AG09319 (cell line): ENCODE measurements around the gene AGAP2.

Experiments
- DNase-seq: peaks from one replicate; pipeline ENCODE4 v3.0.0-alpha.2; 2010; ENCODE audit warnings: low read depth; ENCODE audit errors: extremely low read depth
- TF ChIP-seq, protein P1 (sequence below): IDR thresholded peaks from 2 replicates; pipeline ENCODE4 v1.5.1; 2011; ENCODE audit warnings: low read depth, mild to moderate bottlenecking, inconsistent platforms, low read length, moderate library complexity

Gene AGAP2

DNA sequence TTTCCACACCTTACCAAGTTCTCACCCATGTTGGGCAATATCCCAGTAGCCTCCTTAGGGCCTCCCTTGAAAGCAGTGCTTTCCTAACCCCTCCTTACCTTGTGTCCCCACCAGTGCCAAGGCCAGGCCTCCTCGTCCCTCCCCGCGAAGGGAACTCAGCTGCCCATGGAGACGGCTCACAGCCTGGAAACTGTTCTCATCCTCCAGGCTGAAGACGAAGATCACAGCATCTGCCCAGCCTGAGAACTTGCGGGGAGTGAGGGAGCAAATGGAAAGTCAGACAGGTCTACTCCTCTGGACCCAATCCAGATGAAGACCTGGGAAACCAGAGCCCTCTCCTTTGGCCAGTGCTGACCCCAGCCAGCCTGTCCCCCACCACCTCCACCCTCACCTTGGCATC is 4.6 kb downstream of the AGAP2 start:
- TF ChIP-seq, protein P1, sequence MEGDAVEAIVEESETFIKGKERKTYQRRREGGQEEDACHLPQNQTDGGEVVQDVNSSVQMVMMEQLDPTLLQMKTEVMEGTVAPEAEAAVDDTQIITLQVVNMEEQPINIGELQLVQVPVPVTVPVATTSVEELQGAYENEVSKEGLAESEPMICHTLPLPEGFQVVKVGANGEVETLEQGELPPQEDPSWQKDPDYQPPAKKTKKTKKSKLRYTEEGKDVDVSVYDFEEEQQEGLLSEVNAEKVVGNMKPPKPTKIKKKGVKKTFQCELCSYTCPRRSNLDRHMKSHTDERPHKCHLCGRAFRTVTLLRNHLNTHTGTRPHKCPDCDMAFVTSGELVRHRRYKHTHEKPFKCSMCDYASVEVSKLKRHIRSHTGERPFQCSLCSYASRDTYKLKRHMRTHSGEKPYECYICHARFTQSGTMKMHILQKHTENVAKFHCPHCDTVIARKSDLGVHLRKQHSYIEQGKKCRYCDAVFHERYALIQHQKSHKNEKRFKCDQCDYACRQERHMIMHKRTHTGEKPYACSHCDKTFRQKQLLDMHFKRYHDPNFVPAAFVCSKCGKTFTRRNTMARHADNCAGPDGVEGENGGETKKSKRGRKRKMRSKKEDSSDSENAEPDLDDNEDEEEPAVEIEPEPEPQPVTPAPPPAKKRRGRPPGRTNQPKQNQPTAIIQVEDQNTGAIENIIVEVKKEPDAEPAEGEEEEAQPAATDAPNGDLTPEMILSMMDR: no peak
- DNase-seq: no peak

DNA sequence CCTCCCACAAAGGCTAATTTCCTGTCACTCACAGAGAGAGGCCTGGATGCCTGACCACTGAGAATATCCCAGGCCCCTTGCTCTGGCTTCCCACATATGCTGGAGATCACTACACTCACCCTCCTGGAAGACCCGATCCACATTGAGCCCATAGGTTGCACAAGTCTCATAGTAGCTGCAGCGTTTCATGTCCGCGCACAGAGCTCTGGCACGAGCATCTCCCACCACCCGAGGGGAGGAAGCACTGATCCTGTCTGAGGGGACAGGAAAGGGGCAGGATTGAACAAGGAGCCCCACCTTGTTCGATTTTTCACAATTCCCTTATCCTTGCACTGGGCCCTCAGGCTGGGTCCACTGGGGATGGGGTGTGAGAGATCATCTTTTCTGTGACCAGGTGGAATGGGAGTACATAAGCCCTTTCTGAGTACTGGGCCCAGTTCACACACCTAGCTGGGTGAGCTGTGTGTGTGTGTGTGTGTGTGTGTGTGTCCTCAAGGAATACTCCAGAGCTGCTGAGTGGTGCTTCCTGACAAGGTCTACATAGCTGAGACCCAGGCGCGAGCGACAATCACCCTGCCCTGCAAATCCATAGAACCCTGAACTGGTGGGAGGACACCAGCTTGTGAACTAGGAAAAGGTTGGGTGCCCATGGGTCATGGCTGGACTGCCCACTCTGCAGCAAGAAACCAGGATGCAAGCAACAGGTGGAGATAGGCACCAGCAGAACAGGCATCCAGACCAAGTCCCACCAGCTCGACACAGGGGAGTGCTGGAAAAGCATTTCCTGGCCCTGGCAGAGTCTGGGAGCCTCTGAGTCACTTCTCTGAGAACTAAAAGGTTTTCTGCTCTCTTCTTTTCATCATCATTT is 5.6 kb downstream of the AGAP2 start:
- TF ChIP-seq, protein P1: no peak
- DNase-seq: no peak

DNA sequence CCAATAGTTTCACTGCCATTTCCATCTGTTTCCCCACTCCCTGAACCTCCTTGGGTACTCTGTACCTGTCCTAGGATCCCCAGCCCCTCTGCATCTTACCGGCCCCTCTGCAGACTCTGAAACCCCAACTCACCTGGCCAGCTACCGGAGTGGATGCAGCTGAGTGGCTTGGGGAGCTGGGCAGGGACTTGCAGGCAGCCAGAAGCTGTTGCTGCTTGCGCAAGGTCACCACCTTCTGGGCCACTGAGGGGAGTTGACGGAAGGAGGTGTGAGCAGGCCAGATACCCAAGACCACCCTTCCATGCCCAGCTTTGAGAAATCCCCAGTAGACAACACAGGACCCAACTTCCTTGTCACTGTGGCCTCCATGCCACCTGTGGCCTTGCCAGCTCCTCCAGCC is 6.3 kb downstream of the AGAP2 start:
- TF ChIP-seq, protein P1: no peak
- DNase-seq: no peak

DNA sequence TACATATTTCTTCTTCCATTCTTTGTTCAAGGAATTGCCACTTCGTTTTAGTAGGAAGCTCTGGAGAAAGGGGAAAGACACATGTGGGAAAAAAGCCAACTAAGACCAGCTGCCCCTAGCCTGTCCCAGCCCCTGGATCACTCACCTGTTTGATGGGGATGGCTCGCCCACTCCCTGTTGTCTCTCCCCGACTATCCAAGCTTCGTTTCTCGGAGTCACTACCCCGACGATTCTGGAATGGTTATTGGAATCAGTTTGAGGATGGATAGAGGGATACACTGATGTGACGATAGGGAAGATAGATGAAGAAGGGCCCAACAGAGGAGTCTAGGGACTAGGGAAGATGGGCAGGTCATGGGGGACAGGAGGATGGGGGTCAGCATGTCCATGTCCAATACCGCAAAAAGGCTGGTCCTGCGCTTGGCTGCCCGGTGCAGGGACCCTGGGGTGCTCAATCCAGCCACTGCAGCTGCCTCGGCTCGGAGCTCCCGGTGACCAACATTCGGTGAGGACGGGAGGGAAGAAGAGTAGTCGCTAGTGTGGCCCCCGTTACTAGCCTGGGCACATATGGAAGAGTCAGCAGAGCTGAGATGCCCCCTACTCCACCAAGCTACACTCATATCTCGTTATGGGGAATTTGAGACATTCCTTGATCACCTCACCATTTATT is 7.0 kb downstream of the AGAP2 start:
- TF ChIP-seq, protein P1: no peak
- DNase-seq: no peak

DNA sequence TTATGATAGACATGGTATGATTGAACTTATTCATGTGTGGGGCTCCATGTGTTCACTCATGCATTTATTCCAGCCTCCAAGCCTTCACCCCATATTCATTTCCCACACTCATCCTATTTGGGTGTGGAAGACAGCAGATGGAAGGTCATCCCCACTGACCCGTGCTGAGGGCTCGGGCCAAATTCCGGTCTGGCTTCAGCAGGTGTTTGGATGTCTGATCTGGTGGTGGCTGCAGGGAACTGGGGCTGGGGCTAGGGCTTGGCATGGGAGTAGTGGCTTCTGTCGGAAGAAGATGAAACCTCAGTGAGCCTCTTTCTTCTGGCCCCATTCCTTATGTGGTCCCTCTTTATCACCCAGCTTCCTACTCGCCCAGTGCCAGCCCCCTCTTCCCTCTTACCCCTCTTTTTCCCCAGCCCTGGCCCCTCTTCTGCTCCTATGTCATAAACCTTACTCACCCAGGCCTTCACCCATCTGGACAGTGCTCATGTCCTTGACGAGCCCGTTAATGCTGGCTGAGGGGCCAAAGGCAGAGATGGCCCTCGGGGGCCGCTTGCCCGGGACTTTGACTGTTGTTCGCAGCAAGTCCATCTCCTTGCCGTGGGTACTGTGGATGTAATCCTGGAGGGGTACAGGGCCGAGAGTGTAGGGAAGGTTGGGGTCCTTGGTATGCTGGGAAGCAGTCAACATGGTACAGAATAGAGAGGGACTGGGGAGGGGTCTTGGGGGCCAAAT is 8.0 kb downstream of the AGAP2 start:
- TF ChIP-seq, protein P1: no peak
- no peak for DNase-seq

DNA sequence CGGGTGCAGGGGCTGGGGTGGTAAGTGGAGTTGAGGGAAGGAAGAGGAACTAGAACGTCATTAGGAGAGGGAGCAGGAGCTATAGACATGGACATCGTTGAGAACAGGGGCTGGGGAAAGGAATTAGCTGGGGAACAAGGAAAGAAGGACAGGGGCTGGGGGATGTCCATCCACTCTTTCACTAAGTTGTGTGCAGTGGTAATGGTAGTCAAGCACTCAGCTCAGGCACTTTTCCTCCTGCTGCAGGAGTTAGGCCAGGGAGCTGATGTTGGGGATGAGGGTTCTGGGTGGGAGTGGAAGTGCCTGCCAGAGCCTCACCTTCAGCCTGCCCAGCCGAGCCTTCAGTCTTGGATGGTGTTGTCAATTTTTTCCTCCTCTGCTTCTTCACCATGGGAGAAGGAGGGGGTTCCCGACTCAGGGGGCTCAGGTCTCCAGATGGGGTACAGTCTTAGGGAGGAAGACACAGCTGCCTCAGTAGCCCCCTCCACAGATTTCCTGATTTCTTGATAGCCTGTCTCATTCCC is 9.2 kb downstream of the AGAP2 start:
- TF ChIP-seq, protein P1: no peak
- no peak for DNase-seq
